SIG-M5 treated with dmso at 0.1 percent for 504 hours (cell line): Measurements from ENCODE around the gene PBLD.
"Not testable (repeated sequence)": the region's sequence is repeated elsewhere in the genome, so short reads cannot be mapped to it uniquely, and the experiment has no call there.

Source experiments
- DNase-seq: peaks from one replicate; lab custom pipeline; 2025; ENCODE audit not compliant: unreplicated experiment; lab: John Stamatoyannopoulos, UW

PBLD gene

DNA sequence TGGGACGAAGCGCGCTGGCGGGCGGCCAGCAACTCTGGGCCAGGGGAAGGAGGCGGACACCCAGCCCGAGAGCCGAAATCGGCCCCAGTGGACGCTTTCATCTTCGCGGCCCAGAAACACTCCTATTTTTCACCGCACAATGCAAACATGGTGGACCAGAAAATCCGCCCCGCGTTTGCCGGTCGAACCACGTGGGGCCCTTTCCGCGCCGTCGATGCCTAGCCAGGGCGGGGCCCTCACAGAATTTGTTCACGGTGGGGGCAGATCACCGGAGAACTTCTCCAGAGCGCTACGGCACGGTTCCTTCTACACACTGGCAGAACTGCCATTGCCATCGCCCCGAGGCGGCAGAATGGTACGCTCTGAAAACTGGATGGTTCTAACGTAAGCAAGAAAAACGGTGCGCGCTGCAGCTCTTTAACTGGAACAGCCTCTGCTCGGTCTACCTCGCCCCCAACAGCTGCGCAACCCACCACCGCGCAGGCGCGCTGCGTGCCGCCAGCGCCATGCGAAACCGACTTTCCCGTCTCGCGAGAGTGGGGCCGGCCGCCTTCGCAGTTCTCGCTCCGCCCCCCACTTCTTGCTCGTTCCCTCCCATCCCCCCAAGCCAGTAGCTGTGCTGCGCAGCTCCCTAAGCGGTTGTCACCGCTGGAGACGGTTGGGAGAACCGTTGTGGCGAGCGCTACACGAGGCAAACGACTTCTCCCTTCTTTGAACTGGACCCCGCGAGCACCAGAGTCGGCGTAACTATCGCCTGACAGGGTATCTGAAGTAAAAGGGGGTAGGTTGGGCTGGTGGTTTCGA, 1.1 kb downstream of the PBLD start, which contains the start of gene HNRNPH3:
TSS of gene HNRNPH3 (plus strand) at position 610 of the 804 bp plus-strand sequence. CDS start 5,158 bp downstream, outside the sequence.
- DNase-seq, result peak; percentile 91

DNA sequence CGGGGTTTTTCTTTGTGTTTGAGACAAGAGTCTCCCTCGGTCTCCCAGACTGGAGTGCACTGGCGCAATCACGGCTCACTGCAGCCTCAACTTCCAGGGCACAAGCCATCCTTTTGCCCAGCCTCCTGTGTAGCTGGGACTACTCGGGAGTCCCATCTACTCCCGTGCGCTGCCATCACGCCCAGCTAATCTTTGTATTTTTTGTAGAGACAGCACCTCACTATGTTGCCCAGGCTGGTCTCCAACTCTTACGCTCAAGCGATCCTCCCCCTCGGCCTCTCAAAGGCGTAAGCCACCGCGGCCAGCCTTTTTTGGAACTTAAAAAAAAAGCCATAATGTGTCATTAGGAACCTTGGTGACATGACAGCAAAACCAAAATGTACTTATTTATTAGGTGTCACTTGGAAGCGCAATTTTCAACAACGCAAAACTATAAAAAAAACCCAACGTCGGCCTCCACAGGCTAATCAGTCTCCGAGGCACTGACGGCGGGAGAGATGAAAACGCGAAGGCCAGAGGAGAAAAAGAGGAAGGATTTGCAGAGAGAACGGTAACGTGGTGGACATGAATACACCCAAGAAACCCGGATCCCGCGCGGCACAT, 1.8 kb downstream of the PBLD start:
- peak; percentile 75 for DNase-seq

DNA sequence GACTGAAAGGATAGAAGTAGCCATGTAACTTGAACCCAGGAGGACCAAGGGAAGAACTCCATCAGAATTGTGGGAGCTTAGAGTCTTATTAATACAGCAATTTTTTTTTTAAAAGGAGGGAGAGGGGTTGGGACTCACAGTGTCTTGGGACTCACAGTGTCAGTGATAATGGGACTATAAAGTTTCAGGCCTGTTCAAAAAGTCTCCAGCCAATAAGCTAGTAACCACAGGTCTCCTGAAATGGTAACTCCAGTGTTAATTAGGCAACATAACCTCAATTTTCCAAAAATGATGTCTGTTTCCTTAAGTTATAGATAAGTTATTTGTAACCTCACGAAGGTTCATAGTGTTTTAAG, 3.2 kb downstream of the PBLD start:
- no peak for DNase-seq

DNA sequence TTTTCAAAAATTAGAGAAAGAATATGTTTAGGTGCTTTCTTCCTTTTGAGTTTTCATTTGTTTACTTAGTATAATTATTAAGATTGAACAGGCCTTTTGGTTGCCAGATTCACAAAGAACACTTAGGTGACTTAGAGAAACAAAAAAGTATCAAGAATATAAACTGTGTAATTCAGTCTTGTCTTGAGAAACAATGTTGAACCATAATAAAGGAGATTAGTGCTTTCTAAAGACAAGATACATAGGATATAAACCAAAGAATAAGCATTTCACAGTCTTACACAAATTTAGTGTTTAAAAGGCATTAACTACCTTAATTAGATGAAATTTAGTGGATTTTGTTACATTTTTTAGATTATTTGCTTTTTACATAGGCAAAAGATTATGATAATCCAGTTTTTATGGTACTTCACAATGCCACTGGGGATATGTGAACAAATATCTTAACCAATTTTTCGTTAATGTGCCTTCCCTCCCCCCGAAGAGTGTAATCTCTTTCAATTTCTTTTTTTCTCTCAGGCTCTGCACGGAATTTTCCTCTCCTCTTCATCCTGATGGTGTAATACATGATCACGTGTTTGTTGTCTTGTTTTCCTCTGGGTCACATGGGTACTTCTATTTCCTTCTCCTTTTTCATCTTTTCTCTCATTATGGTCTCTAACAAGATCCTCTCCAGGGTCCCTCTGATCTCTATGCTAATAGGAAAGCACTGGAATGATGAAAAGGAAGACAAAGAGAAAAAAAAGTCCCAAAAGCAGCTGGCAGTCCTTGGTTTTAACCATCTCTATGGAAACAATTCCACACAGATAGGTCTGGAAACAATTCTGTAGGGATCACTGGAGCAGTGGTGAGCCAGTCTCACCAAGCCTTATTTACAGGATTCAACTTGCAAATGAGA, 4.6 kb downstream of the PBLD start:
- peak; percentile 88 for DNase-seq

DNA sequence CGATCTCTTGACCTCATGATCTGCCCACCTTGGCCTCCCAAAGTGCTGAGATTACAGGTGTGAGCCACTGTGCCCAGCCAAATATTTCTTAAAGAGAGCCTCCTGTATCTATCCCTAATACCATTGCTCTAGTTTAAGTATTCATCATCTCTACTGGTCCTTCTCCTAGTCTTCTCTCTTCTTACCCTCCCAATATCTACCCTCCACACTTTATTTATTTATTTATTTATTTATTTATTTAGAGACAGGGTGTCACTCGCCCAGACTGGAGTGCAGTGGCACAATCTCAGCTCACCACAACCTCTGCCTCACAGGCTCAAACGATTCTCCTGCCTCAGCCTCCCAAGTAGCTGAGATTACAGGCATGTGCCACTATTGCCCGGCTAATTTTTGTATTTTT, 8.3 kb downstream of the PBLD start:
- not testable (repeated sequence) for DNase-seq

DNA sequence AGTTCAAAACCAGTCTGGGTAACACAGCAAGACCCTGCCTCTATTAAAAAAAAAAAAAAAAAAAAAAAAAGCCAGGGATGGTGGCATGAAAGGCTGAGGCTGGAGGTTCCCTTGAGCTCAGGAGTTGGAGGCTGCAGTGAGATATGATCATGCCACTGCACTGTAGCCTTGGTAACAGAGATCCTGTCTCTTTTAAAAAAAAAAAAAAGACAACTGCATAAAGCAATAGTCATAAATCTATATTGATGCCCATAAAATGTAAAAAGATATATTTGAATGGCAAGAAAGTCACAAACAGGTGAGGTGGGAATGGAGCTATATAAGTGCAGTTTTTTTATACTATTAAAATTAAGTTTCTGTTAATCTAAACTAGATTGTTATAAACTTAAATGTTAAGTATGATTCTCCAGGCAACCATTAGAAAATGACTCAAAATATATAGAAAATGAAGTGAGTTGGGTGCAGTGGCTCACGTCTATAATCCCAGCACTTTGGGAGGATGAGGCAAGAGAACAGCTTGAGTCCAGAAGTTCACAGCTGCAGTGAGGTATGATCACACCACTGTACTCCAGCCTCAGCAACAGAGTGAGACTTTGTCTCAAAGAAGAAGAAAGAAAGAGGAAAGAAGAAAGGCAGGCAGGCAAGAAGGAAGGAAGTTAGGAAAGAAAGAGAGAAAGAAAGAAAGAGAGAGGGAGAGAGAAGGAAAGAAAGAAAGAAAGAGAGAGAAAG, 14.2 kb downstream of the PBLD start:
- no peak for DNase-seq

DNA sequence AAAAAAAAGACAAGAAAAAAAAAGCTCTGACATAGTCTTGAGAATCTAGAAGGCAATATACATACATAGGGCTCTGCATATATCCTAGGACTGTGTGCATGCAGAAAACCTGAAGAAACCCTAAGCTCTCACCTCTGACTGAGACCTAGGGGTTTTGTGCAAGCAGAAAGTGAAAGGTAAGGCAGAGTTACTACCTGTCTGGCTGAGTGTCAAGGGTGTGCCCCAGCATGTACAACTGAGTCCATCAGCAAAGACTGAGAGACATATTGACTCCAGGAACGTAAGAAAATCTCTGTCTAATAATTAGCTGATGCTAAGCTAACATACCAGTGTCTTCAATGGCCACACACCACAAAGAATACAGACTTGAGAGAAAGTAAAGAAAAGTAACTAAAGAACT, 17.1 kb downstream of the PBLD start:
- no peak for DNase-seq

DNA sequence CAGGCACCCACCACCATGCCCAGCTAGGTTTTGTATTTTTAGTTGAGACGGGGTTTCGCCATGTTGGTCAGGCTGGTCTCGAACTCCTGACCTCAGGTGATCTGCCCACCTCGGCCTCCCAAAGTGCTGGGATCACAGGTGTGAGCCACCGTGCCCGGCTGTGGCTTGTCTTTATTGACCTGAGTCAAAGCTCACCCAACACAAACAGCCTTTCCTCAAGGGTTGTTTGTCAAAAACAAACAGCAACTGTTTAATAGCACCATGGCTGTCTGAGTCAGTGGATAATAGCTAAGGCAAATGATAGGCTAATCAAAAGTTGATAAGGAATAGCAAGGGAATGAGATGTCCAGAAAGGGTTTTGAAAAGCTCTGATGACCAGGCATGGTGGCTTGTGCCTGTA, 17.8 kb downstream of the PBLD start:
- not testable (repeated sequence) for DNase-seq

DNA sequence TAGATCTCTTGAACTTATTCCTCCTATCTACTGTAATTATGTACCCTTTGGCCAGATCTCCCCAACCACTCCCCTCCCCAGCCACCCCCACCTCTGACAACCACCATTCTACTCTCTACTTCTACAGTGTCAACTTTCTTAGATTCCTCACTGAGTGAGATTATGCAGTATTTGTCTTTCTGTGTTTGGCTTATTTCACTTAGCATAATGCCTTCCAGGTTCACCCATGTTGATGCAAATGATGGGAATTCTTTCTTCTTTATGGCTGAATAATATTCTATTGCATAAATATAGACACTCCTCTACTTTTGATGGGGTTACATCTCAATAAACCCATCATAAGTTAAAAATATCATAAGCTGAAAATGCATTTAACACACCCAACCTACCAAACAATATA, 22.2 kb downstream of the PBLD start:
- DNase-seq, result no peak

DNA sequence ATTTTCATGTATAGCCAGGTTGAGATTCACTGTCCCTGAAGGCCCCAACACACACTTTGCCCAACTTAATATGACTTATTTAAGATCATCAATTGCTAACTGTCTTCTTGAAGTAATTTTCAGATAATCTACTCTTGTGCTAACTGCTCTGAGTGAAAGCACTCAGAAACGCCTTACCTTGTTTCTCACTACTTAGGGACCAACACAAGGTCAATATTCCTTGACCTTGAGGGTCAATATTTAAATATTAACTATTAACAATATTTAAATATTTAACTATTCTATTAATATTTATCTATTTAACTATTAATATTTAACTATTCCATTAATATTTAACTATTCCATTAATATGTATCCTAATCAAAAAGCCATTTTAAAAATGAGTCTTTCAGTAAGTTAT, 26.9 kb downstream of the PBLD start:
- no peak for DNase-seq

DNA sequence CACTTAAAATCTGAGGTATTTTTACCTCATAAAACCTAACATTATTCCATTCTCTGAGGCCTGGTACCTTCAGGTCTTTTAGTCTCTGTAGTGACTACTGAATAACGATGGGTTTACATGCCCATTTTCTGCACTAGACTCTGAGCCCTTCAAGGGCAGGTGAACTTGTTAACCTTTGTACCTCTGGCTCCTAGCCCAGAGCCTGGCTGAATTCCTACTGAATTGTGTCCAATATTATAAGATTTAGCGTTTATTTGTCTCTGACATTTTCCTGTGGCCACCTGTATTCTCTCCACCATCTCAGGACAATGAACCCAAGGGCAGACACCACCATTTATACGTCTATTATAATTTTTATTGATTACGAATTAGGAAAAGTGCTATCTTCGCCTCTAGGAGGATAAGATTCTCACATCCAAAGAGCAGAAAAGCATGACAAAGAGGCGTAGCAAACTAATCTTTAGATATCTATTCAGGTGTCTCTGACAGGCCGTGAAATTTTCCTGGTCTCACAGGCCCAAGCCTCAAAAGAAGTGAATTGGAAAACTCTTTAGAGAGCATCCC, 28.8 kb downstream of the PBLD start:
- no peak for DNase-seq

DNA sequence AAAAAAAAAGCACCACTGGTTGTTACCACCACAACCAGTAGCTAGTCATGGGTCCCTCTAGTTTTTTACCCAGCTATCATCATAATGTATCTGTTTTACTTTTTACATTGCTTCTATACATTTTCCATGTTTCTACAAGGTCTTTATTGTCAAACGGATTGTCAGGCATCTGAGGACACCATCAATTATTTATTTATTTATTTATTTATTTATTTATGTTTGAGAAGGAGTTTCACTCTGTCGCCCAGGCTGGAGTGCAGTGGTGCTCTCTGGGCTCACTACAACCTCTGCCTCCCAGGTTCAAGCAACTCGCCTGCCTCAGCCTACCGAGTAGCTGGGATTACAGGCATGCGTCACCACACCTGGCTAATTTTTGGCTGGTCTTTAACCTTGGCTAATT, 29.9 kb downstream of the PBLD start:
- no peak for DNase-seq

DNA sequence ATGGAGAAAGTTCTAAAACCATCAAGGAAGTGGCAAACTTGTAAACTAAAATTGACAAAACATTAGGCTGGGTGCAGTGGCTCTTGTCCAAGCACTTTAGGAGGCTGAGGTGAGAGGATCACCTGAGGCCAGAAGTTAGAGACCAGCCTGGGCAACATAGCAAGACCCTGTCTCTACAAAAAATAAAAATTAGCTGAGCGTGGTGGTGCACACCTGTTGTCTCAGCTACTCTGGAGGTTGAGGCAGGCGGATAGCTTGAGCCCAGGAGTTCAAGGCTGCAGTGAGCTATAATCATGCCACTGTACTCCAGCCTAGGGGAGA, 30.3 kb downstream of the PBLD start:
- DNase-seq, result no peak

DNA sequence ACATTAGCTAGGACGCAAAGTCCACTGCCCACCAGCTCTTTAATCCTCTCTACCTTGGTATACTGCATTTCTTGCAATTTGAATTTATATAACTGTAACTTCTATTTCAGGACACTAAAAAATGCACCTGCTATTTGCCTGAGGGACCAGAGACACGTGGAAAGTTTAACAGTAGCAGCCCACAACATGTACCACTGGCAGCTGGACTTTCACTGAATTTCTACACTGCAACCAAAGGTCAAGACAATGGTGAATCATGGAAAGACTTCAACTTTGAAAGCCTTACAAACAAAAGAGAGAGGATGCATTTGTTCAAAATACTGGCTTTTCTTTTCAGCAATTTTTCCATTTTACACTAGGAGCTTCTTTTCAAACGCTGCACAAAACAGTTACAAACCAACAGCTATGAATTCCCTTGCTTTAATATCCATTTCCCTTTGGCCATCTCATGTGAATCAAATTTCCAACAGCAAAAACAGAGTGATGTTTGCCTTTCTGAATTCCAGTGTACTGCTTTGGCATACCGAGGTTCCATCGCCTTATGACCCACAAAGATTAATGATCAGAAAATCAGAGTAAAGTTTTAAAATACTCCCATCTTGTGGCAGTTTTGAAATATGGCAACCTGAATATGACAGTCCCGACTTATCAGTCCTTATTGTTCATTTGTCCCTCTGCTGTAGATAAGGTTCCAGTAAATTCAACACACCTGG, 30.8 kb downstream of the PBLD start:
- DNase-seq, result peak; percentile 49

DNA sequence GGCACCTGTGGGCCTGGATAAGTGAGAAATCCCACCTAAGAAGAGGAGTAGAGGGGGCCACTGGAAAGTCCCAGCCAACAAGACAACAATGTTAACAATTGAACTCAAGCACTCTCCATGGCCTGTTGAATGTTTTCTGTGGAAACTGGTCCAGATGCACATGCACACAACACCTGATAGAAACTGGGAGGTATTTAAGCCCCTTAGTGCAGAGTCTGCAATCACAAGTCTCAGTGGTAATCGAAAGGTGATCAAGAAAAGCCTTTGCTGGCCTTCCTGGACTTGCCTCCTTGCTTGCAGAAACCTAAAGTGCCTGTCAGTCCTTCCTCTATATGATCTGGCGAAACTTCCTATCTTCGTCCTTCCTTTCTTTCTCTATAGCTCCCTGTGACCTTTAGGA, 31.4 kb downstream of the PBLD start:
- DNase-seq, result no peak

DNA sequence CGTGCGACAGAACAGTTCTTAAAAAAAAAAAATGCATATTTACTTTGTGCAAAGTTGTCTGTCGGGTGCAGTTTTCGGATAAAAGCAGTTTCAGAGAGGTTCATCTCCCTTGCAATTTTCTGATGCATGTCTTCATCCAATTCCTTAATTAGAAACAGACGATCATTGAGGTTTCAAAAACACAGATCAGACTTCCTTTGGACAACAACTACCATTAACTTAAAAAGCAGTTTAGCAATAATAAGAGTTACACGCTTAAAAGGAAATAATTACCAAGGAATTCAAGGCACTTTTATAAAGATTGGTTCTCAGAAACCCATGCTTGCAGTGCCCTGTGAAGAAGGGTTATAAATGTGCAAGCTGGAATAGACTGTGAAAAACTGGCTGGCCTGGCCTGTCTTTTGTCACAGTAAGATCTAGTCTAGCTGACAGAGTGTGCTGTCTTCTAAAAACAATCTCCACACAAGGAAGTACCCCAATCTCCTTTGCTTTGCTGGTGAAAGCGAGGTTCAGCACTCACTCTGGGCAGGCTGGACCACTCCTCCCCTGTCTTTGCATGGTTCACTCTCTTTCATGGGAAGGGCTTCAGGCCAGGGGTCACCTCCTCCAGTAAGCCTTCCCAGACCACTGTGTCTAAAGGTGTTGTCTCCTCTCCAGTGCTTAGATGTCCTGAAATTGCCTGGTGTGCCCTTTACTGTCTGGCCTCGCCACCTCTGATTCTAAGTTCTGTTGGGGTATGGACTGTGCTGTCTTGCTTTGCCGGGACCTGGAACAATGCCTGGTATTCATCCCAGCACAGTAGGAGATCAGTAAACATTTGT, 35.7 kb downstream of the PBLD start:
- no peak for DNase-seq

DNA sequence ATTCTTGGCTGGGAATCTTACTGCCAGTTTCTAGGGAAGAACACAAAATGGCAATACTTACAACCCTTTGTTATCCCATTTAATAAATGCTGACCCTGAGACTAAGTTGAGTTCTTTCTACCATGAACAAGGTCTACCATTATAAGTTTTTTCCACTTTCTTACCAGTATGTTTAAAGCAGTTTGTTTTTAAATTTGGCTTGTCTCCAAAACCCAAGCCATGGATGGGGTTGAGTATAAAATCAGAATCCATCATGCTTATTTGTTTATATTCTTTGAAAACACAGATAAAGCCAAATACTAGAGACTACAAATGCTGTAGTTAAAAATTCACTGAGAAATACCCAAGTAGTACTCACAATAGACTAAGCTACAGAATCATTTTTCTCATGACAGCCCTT, 42.0 kb downstream of the PBLD start:
- DNase-seq, result no peak

DNA sequence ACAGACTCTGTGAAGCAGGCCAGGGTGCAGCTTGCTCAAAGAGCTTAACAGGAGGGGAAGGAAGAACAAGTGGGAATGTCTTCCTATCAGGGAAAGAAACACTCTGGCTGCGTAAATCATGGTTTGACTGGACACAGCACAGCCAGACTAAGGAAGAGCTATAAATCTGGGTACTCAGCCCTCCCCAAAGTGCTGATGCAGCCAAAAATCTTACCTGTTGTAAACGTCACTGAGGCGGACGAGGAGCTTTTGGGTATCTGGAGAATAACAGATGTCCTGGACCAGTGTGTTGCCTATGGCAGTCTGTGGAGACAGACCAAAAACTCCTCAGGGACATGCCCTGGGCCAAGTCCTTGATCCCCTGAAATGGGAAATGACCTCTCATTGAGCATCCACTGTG, 44.0 kb downstream of the PBLD start:
- no peak for DNase-seq
